CD4-positive, alpha-beta T cell treated with Interferon alpha-2 for 1 hour (primary cell): ENCODE measurements around the gene IL1RAPL2.
A peak's percentile ranks its signal among the peaks of the same experiment; 100 is the strongest.
"Not testable (repeated sequence)": the region's sequence is repeated elsewhere in the genome, so short reads cannot be mapped to it uniquely, and the experiment has no call there.

Experiments used
- DNase-seq, 2 donors: peaks; one replicate each; pipeline ENCODE4 v3.0.0-alpha.2; 2020 to 2022

The IL1RAPL2 gene

GRCh38 chrX:105190252-105190853 lies 624.4 kb downstream of the IL1RAPL2 start:
- DNase-seq = peak in 1 of 2 donors; percentile 0

DNA sequence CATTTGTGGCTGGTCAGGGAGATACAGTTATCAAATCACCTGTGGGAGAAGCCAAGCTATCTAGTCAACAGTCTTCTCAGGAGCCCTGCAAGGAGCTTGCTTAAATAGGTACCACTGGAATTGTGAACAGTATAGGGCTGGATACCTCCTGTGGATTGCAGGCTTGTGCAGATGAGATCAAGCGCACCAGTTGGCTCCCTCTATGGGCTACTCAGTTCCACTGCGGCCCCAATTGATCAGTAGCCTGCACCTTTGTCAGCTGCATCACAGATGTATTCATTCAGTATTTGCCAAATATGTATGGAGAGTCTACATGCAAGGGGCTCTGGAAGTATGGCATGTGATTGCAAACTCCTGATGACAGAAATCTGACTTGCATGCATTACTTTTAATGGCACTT lies 625.9 kb downstream of the IL1RAPL2 start:
- DNase-seq = no peak

DNA sequence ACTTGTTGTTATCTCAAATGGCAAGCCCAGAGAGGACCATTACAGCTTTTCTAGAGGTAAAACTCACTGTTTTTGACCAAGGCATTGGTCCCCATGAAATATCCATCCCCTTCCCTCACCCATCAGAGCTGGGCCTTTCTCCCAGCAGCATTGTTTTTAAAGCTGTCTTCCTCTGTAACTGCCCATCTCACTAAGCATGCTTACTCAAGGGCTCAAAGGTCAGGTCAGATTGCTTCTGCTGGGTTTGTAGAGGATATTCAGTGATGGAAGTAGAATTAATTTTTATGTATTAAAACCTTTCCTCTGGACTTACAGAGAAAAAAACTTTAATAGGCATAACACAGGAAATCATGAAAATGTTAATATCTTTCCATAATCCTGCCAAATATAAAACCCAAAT lies 643.4 kb downstream of the IL1RAPL2 start:
- no peak for DNase-seq

- no peak for DNase-seq
These were observed 644.3 kb downstream of the IL1RAPL2 start for GRCh38 chrX:105210258-105210657.

- no peak for DNase-seq
These were observed 645.1 kb downstream of the IL1RAPL2 start for GRCh38 chrX:105211066-105211575.

DNA sequence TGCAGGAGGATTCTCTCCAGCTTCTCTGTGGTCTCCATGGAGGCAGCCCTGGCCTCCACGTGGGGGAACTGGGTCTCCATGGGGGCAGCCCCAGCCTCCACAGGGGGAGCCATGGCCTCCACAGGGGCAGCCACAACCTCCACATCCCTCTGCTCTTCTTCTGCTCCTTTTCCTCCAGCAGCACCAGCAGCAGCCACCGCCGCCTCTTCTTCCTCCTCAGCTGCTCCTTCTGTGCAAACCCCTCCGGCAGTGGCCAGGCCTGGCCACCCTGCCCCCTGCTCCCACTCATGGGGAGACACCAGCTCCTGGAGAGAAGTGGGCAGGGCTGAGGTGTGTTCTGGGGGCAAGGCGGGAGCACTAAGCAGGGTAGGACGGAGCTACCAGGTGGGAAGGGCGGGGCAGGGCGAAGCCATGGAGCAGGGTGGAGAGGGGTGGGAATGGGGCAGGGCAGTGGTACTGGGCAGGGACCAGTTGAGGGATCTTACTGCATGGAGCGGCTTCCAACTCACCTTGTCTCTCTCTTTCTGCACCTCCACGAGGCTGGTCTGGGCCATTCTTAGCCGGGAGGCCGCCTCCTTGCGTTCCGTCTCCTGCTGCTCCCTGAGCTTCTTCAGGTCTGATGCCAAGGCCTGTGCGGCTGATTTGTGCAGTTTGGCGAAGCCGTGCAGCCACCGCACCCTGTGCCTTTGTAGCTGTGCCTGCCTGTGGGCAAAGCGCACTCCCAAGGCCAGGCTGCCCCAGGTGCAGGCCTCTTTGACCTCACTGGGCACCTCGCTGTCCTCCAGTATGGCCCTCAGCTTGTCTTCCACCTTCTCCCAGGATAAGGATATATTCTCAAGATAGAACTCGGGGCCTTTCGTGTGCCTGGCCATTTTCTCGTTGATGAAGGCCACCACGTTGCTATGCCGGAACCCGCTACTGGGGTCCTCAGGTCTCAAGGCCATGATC lies 653.7 kb downstream of the IL1RAPL2 start:
- DNase-seq = no peak

- DNase-seq = no peak
These were observed 654.6 kb downstream of the IL1RAPL2 start, which contains the start of gene TEX13A for GRCh38 chrX:105220636-105221035. TEX13A (minus strand) TSS chrX:105220694; CDS start chrX:105220397, 297 bp downstream.

GRCh38 chrX:105221374-105221773 lies 655.4 kb downstream of the IL1RAPL2 start:
- DNase-seq = no peak

- DNase-seq = no peak
These were observed 660.5 kb downstream of the IL1RAPL2 start for GRCh38 chrX:105226499-105226898.

- DNase-seq = no peak
These were observed 662.6 kb downstream of the IL1RAPL2 start for GRCh38 chrX:105228602-105229001.

DNA sequence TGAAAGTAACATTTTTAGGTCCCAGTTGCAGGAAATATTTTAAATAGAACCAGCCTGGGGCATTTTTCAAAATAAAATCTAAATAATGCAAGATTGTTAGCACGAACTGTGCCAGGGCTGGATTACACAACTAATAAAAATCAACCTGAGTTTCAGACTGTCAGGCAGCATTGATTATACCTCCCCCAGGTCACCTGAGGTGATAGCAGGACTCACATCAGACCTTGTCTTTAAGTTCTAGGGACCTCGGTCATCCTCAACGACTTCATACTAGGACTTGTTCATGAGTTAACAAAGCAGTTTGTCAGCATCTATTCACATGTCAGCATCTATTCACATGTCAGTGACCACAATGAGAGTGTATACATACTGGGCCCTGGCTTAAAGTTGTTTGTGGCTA lies 663.1 kb downstream of the IL1RAPL2 start:
- DNase-seq = no peak

DNA sequence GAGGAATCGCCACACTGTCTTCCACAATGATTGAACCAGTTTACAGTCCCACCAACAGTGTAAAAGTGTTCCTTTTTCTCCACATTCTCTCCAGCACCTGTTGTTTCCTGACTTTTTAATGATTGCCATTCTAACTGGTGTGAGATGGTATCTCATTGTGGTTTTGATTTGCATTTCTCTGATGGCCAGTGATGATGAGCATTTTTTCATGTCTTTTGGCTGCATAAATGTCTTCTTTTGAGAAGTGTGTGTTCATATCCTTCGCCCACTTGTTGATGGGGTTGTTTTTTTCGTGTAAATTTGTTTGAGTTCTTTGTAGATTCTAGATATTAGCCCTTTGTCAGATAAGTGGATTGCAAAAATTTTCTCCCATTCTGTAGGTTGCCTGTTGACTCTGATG lies 671.4 kb downstream of the IL1RAPL2 start:
- not testable (repeated sequence) for DNase-seq

- DNase-seq = no peak
These were observed 675.1 kb downstream of the IL1RAPL2 start for GRCh38 chrX:105241056-105241455.

DNA sequence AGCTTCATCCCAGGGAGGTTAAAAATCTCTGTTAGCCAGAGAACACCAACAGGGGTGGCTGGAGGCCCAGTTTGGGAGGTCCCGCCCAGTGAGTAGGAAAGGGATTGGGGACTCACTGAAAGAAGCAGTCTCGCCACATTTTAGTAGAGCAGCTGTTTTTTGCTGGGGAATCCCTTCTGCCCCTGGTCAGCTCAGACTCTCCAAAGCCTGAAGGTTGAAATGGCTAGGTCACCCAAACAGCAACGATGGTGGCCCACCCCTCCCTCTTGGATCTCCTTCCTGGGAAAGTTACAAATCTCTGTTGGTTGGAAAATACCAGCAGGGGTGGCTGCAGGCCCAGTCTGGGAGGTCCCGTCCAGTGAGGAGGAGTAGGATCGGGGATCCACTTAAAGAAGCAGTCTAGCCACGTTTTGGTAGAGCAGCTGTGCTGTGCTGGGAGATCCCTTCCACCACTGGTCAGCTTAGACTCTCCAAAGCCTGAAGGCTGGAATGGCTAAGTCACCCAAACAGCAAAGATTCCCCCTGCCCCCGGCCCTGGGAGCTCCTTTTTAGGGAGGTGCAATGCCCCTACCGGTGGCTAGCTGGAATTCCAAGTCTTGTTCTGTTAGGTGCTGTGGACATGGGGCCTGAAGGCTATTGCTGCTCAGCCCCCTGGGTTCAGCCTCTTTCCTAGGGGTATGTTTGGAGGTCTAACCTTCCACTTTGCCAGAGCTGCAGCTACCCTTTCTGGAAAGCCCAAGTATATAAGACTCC lies 694.5 kb downstream of the IL1RAPL2 start:
- DNase-seq = no peak

DNA sequence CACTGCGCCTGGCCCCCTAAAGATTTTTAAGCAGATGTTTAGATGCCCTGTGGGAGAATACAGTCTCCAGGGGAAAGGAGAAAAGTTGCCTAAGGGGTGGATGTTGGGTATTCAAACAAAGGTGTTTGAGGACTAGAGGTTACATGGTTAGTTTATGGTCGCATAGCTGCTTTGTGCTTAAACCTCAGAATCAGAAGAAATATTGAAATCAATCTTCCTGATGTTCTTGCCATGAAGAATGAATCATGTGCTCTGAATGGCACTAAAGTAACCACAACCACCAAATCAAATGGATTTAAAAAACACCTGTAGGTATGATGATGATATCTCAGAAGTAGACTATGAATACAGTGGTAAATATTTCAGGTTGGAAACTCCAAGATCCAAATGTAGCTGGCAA lies 697.2 kb downstream of the IL1RAPL2 start:
- no peak for DNase-seq

- no peak for DNase-seq
These were observed 697.8 kb downstream of the IL1RAPL2 start for GRCh38 chrX:105263801-105264200.

DNA sequence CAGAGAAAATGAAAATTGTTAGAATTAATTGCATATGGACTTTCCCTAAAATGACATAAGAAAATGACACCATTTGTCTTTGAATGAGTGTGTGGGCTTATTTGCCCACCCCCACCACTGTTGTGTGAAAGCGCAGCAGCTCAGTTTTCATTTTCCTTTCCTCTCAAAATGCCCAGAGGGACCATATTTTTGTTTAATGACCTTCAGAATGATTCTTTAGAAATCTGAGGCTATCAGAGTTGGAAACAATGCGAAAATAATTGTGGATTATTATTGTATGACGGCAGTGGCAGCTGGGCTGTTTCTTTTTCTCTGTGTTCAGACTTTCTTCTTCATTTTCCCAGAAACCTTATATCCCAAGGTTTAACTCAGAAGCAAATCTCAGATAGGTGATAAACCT lies 699.1 kb downstream of the IL1RAPL2 start:
- DNase-seq = no peak

DNA sequence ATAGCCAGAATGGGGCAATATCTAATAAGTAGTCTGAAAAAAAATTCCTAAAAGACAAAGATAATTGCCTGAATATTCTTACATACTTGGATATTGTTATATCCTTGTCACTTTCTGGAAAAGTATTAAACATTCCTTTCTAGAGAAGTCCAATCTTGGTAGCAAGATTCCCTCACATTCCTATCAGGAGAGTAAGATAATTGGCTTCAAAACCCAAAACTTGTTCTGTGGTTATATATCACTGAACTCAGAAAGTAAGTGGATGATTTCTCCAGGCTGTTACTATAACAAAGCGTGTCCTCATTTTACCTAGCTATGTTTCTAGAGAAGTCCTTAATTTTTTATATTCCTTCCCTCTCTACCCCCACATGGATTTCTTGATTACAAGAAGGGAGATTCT lies 700.5 kb downstream of the IL1RAPL2 start:
- DNase-seq = no peak

GRCh38 chrX:105267167-105267566 lies 701.2 kb downstream of the IL1RAPL2 start:
- DNase-seq = no peak

GRCh38 chrX:105269386-105269785 lies 703.4 kb downstream of the IL1RAPL2 start:
- no peak for DNase-seq

GRCh38 chrX:105273326-105273725 lies 707.3 kb downstream of the IL1RAPL2 start:
- DNase-seq = no peak

GRCh38 chrX:105274091-105274490 lies 708.1 kb downstream of the IL1RAPL2 start:
- no peak for DNase-seq

DNA sequence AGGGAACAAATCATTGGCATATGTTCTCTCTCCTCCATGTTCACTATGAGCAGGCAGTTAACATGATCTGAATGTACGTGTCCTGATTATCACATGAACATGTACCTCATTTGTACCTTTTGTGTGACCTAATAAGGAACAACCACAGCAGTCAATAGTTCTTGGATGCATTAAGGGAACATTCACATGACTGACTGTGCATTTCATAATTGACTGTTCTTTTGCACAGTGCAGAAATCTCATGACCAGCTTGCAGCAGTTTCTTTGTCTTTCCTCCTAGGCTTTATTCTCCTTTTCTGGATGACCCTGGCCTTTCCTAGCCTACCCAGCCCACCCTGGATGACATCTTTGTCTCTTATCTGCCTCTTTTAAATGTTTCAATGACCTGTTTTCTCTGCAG lies 711.1 kb downstream of the IL1RAPL2 start:
- DNase-seq = no peak
